IMR-90 (cell line): ENCODE data around the gene BPGM. TPM values are rescaled to one million over a fixed set of nuclear protein-coding genes. Genes with fewer than 3 reads are reported as not detected.

ENCODE experiments used
- ATAC-seq: fragments of 200-7000 bp; cut with Tn5 transposase; 2 replicates; pipeline ENCODE4 v1.9.1; 2020; ENCODE audit warnings: low read depth, mild to moderate bottlenecking, moderate library complexity
- BruUV-seq: library from RNA; stranded (reverse); fragments of 400-500 nt; replicated peaks from 2 replicates; lab custom pipeline; 2021; lab: Mats Ljungman, UMichigan
- CTCF ChIA-PET: fragments of 300-600 bp; formaldehyde crosslinking; extraction: SDS; loops from one replicate; lab custom pipeline; 2021; ENCODE audit warnings: antibody characterized with exemption; lab: Yijun Ruan, JAX
- POLR2A ChIA-PET: fragments of 300-600 bp; sonication (Branson Sonifier 250); formaldehyde crosslinking; loops from one replicate; lab custom pipeline; 2022; ENCODE audit warnings: antibody characterized with exemption; ENCODE audit not compliant: unreplicated experiment; lab: Charles Lee
- DNase-seq: peaks from one replicate; pipeline ENCODE4 v3.0.0; 2013
- H2AFZ ChIP-seq: replicated peaks from 2 replicates; pipeline ENCODE3; 2013; ENCODE audit warnings: low read length, mild to moderate bottlenecking; ENCODE audit not compliant: poor library complexity
- H2AK5ac ChIP-seq: 2 replicates; pipeline ENCODE4 v1.6.1; 2013; ENCODE audit warnings: low read depth, low read length, inconsistent platforms
- H2AK9ac ChIP-seq: replicated peaks from 2 replicates; pipeline ENCODE3; 2013; ENCODE audit warnings: mild to moderate bottlenecking, low read depth, low read length, moderate library complexity; ENCODE audit not compliant: poor library complexity
- H2BK120ac ChIP-seq: 2 replicates; pipeline ENCODE4 v1.6.1; 2013; ENCODE audit warnings: low read depth, low read length, inconsistent platforms
- H2BK15ac ChIP-seq: 3 replicates; pipeline ENCODE4 v1.6.1; 2013; ENCODE audit warnings: low read depth, low read length, inconsistent platforms
- H2BK20ac ChIP-seq: 2 replicates; pipeline ENCODE4 v1.6.1; 2013; ENCODE audit warnings: low read depth, mild to moderate bottlenecking, inconsistent platforms, low read length, moderate library complexity
- H2BK5ac ChIP-seq: 2 replicates; pipeline ENCODE4 v1.6.1; 2013; ENCODE audit warnings: mild to moderate bottlenecking, low read depth, low read length, inconsistent platforms; ENCODE audit not compliant: poor library complexity, severe bottlenecking
- H3K14ac ChIP-seq: replicated peaks from 2 replicates; pipeline ENCODE4 v1.6.1; 2013; ENCODE audit warnings: low read depth, low read length, inconsistent platforms
- H3K18ac ChIP-seq: 2 replicates; pipeline ENCODE4 v1.6.1; 2013; ENCODE audit warnings: low read depth, low read length, control low read depth
- H3K23ac ChIP-seq: 2 replicates; pipeline ENCODE4 v1.6.1; 2013; ENCODE audit warnings: low read depth, low read length, inconsistent platforms
- H3K27ac ChIP-seq: 2 replicates; pipeline ENCODE4 v1.5.1; 2013; ENCODE audit warnings: mild to moderate bottlenecking, control low read depth, low read length; ENCODE audit not compliant: insufficient read depth
- H3K27me3 ChIP-seq: 2 replicates; pipeline ENCODE4 v1.6.1; 2013; ENCODE audit warnings: low read length; ENCODE audit not compliant: control insufficient read depth, insufficient read depth
- H3K36me3 ChIP-seq: 2 replicates; pipeline ENCODE4 v1.6.1; 2013; ENCODE audit warnings: low read length, mixed read lengths; ENCODE audit not compliant: control insufficient read depth, insufficient read depth
- H3K4ac ChIP-seq: 2 replicates; pipeline ENCODE4 v1.6.1; 2013; ENCODE audit warnings: low read depth, low read length, inconsistent platforms
- H3K4me1 ChIP-seq: 2 replicates; pipeline ENCODE4 v1.6.1; 2013; ENCODE audit warnings: low read length, mixed read lengths; ENCODE audit not compliant: control insufficient read depth, insufficient read depth
- H3K4me2 ChIP-seq: 2 replicates; pipeline ENCODE4 v1.6.1; 2013; ENCODE audit warnings: low read depth, mild to moderate bottlenecking, control low read depth, low read length, moderate library complexity
- H3K4me3 ChIP-seq: 2 replicates; pipeline ENCODE4 v1.5.1; 2013; ENCODE audit warnings: low read depth, mild to moderate bottlenecking, control low read depth, low read length, moderate library complexity; ENCODE audit not compliant: insufficient read depth
- H3K56ac ChIP-seq: 2 replicates; pipeline ENCODE4 v1.6.1; 2013; ENCODE audit warnings: low read length, inconsistent platforms; ENCODE audit not compliant: insufficient read depth; ENCODE audit errors: extremely low read depth
- H3K79me1 ChIP-seq, 2 experiments: 2 replicates each; pipeline ENCODE4 v1.6.1; 2013; ENCODE audit warnings: low read length in 2 of 2, inconsistent platforms in 1 of 2, low read depth in 1 of 2
- H3K9ac ChIP-seq: 2 replicates; pipeline ENCODE4 v1.6.1; 2013; ENCODE audit warnings: low read depth, low read length, control low read depth
- H3K9me1 ChIP-seq: 2 replicates; pipeline ENCODE4 v1.6.1; 2013; ENCODE audit warnings: low read length, inconsistent platforms; ENCODE audit not compliant: insufficient read depth
- H3K9me3 ChIP-seq: 2 replicates; pipeline ENCODE4 v1.6.1; 2013; ENCODE audit warnings: low read length; ENCODE audit not compliant: control insufficient read depth, insufficient read depth
- H4K20me1 ChIP-seq: 2 replicates; pipeline ENCODE4 v1.6.1; 2013; ENCODE audit warnings: low read length, inconsistent platforms; ENCODE audit not compliant: insufficient read depth
- H4K5ac ChIP-seq: 2 replicates; pipeline ENCODE4 v1.6.1; 2013; ENCODE audit warnings: mild to moderate bottlenecking, low read depth, low read length, control low read depth
- H4K8ac ChIP-seq, 2 experiments: 2 replicates each; pipeline ENCODE4 v1.6.1; 2013; ENCODE audit warnings: low read depth in 2 of 2, low read length in 2 of 2, control low read depth in 1 of 2, inconsistent platforms in 1 of 2
- H4K91ac ChIP-seq: 2 replicates; pipeline ENCODE4 v1.6.1; 2013; ENCODE audit warnings: low read depth, low read length, inconsistent platforms; ENCODE audit not compliant: insufficient read depth
- BHLHE40 ChIP-seq: fragments of 150-350 bp; IDR thresholded peaks from 2 replicates; pipeline ENCODE4 v1.6.1; 2016; ENCODE audit warnings: mild to moderate bottlenecking, low read depth, low read length
- CEBPB ChIP-seq: IDR thresholded peaks from 2 replicates; pipeline ENCODE4 v1.6.1; 2012; ENCODE audit warnings: low read depth, low read length, improper control_type of control experiment
- CHD1 ChIP-seq: IDR thresholded peaks from 2 replicates; pipeline ENCODE4 v1.6.1; 2012; ENCODE audit warnings: low read depth, low read length, improper control_type of control experiment
- MAFK ChIP-seq: IDR thresholded peaks from 2 replicates; pipeline ENCODE4 v1.6.1; 2012; ENCODE audit warnings: low read depth, low read length, improper control_type of control experiment
- NFE2L2 ChIP-seq: fragments of 150-350 bp; IDR thresholded peaks from 2 replicates; pipeline ENCODE4 v1.6.1; 2016; ENCODE audit warnings: low read depth, mild to moderate bottlenecking, low read length
- POLR2A ChIP-seq: IDR thresholded peaks from 2 replicates; pipeline ENCODE4 v1.6.1; 2012; ENCODE audit warnings: mild to moderate bottlenecking, low read depth, low read length
- RAD21 ChIP-seq: IDR thresholded peaks from 2 replicates; pipeline ENCODE4 v1.6.1; 2012; ENCODE audit warnings: low read length, improper control_type of control experiment
- SMC3 ChIP-seq: fragments of 150-350 bp; IDR thresholded peaks from 2 replicates; pipeline ENCODE4 v1.6.1; 2016; ENCODE audit warnings: low read depth, mild to moderate bottlenecking, antibody characterized with exemption, low read length, moderate library complexity
- USF2 ChIP-seq: fragments of 150-350 bp; IDR thresholded peaks from 2 replicates; pipeline ENCODE4 v1.6.1; 2017; ENCODE audit warnings: mild to moderate bottlenecking, antibody characterized with exemption, low read length, low read depth
- WGBS, 2 experiments: methylation state at CpG; one replicate each; pipeline versions ENCODE4 v1.1.5 to v1.1.7; 2013; ENCODE audit warnings: missing lambda C conversion rate in 2 of 2; ENCODE audit not compliant: insufficient read length in 1 of 2; ENCODE audit errors: extremely low coverage in 2 of 2; 5-methylcytosine and 5-hydroxymethylcytosine counted together
- dilution Hi-C: fragments of 300-500 bp; cut with HindIII; formaldehyde crosslinking; loops from one replicate; pipeline ENCODE4 v1.14.3; 2018; ENCODE audit warnings: low sequenced_read_pairs; ENCODE audit not compliant: unreplicated experiment
- in situ Hi-C: fragments of 300-500 bp; cut with MboI; formaldehyde crosslinking; loops from 3 replicates; pipeline ENCODE4 v1.14.3; 2019; ENCODE audit warnings: low sequenced_read_pairs, inconsistent platforms, mixed read lengths
- intact Hi-C: fragments of 100-400 bp; cut with micrococcal nuclease; formaldehyde crosslinking; loops from 2 replicates; pipeline ENCODE4 v1.10.0; 2022
- polyA plus RNA-seq, 3 experiments: library from polyadenylated mRNA; depleted of rRNA; stranded (reverse); fragments of >200 nt; gene quantifications; 2 replicates each; pipeline ENCODE4 v1.2.3, GENCODE V29; 2012; ENCODE audit warnings: low replicate concordance in 1 of 3
- total RNA-seq: library from RNA; depleted of rRNA; stranded (reverse); fragments of >200 nt; gene quantifications from 2 replicates; pipeline ENCODE4 v1.2.3, GENCODE V29; 2012
- TF ChIP-seq, protein P1 (sequence below): fragments of 150-350 bp; IDR thresholded peaks from 2 replicates; pipeline ENCODE4 v1.6.1; 2016; ENCODE audit warnings: low read depth, mild to moderate bottlenecking, low read length, moderate library complexity, borderline replicate concordance

The BPGM gene
- total and polyA plus RNA-seq, 2 of the 4 experiments (the other 2 are of a cell fraction), result 18.8 to 20.0 TPM

DNA sequence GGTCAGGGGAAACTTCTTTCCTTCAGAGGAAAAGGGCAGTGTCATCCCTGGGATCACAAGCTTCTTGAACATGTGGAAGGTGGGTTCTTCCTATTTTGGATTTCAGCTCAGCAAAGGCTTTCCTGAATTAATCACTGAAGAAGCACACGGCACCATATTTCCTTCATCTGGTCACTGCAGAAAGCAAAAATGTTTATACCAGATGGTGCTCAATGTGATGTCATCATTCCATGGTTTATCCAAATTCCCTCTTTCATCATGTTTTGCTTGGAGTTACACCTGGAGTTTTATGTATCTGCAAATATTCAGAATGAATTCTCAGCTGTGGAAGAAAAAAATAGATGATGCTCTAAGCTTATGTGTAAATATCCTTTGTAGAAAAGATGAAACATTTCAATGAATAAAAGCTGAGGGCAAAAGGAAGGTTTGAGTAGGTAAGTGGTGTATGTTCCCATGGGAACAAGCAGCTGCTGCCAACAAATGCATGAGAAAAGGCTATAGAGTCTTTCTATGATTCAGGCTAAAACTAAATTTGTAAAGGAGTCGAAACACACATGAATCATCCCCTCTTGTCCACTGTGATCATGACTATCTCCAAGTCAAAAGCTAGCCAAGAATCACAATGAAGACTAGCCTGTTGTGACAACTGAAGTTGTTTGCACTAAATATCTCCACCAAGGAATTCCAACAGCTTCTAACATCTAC lies 26.9 kb upstream of the BPGM start (continued):
- 0 out of 2 replicates have a peak, but pooled peaks have one; percentile 65 for TF ChIP-seq CHD1
- no peak for TF ChIP-seq MAFK

GRCh38 chr7:134622303-134622995 lies 24.2 kb upstream of the BPGM start:
- dilution Hi-C loops, result no loop called here
- Histone ChIP-seq H3K23ac (no peak overlapping the region), H2BK5ac (no peak overlapping the region), H2AFZ (no peak overlapping the region), H3K4me1 (peaks cover 9% of the 10 kb centered on the region), H2AK5ac (no peak overlapping the region), H3K9ac (no peak overlapping the region), H3K36me3 (no peaks in the 10 kb centered on the region), H2BK120ac (no peak overlapping the region), H3K9me3 (no peaks in the 10 kb centered on the region), H3K4me2 (no peak overlapping the region), H3K4me3 (no peak overlapping the region), H3K27ac (no peak overlapping the region), H3K79me1 (no peaks in the 10 kb centered on the region), H3K27me3 (no peaks in the 10 kb centered on the region), H2BK20ac (no peak overlapping the region), H2AK9ac (no peak overlapping the region), H4K20me1 (no peaks in the 10 kb centered on the region), H4K91ac (no peak overlapping the region), H4K5ac (no peak overlapping the region), H4K8ac (no peak overlapping the region), H3K56ac (no peak overlapping the region), H3K14ac (no peak overlapping the region), H3K18ac (no peak overlapping the region; the same call in 1 of the 2 replicates), H2BK15ac (no peak overlapping the region), H3K4ac (no peak overlapping the region), H3K9me1 (peaks cover 4% of the 10 kb centered on the region; the same call in 1 of the 2 replicates)
- in situ Hi-C loops, result no loop called here
- no peak for ATAC-seq
- CTCF ChIA-PET, result no interaction called here
- POLR2A ChIA-PET, result no interaction called here
- intact Hi-C loops, result no loop called here
- no peak for DNase-seq
- TF ChIP-seq USF2 (no peak), MAFK (no peak), BHLHE40 (no peak), RAD21 (no peak), SMC3 (no peak), NFE2L2 (no peak), CHD1 (no peak), CEBPB (no peak), POLR2A (no peak)
- TF ChIP-seq, protein P1, sequence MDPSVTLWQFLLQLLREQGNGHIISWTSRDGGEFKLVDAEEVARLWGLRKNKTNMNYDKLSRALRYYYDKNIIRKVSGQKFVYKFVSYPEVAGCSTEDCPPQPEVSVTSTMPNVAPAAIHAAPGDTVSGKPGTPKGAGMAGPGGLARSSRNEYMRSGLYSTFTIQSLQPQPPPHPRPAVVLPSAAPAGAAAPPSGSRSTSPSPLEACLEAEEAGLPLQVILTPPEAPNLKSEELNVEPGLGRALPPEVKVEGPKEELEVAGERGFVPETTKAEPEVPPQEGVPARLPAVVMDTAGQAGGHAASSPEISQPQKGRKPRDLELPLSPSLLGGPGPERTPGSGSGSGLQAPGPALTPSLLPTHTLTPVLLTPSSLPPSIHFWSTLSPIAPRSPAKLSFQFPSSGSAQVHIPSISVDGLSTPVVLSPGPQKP, result no peak
- WGBS, 2 experiments, result 100% methylated on average over 1 of the region's 7 CpGs; no CpG with 5 or more reads in 1 of the 2 experiments
- no TSS peak for BruUV-seq
